NCI-H1092 treated with DMSO at 0.1 percent for 48 hours (cell line): ENCODE data around the gene NR2E1.

Experiments
- DNase-seq: peaks from one replicate; lab custom pipeline; 2025; lab: John Stamatoyannopoulos, UW

NR2E1 gene

DNA sequence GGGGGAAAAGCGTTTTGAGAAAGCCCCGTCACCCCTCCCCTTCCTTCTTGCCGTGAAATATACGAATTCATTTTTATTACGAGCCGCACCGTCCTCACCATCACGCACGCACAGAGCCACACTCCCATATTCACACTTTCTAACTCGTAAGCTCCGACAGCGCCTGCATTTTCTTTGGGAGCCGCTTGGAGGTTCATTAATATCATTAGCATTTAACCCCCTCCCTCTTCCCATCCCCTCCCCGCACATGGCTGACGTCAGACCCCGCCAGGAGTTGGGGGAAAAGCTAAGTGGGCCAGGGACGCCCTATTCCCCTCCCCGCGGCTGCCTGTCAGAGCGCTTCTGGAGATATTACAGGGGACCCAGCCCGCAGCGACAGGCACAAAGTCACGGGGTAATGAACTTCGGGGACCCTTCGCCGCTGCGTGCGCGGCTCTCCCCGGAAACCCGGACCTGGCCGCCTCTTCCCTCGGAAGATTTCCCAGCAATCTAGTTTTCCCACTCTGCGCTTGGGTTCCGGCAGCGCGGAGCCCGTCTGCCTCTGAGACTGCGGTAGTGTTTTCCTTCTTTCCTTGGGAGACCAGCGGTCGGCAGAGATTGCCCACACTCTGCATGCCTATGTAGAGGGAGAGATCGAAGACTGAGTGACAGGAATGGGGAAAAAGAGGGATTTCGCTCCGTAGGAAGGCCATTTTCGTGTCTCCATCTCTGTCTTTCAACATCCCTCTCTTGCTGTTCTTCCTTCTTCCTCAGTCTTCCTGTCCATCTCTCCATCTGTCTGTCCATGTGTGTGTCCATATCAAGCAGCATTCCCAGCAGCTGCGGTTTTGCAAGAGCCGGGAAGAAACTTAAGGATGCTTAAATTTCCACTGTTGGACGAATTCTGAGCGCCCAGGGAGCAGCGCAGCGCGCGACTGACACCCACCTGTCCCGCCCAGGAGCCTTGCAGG is at the start of gene NR2E1:
Gene NR2E1, plus strand, starts transcription at position 309 of the 950 bp plus-strand sequence. CDS start 744 bp downstream, outside the sequence.
- DNase-seq: no peak

DNA sequence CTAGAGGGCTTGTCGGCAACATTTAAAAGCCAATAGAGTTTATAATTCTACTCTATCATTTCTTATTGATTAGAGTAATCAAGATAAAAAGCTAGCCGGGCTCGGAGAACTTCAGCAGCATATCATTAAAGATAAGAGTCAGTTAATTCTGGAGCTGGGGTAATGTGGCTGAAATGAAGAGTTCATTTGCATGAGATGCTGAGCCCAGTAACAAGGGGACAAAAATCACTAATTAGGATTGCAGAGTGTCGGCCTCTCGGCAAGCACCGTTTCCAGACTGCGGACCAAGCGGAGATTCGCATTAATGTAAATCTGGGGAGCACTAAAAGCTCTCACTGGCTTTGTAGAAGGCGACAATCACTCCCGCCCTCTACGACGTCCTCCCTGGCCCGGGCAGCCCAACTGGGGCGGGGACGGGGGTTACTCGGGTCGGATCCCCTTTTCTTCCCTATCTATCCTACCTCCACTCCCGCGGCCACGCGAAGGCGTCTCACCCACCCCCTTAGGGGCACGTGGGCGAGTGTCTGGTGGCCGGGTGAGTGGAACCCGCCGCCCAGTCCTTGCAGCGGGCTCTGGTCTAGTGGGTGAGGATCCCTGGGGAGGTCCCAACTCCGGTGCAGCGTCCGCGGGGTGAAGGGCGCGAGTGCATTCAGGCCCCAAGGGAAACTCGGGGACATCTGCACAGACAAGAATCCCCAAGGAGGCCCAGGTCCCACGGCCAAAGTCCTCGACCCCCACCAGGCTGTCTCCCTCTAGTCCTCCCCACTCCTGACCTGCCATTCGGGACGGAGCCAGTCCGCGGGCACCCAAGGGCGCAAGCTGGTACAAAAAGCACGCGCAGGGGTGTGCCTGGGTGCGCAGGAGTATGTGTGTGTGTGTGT is 49.0 kb upstream of the NR2E1 start:
- DNase-seq: no peak

- peak; percentile 1 for DNase-seq
These were observed 48.1 kb upstream of the NR2E1 start for GRCh38 chr6:108117427-108118358.

GRCh38 chr6:108118359-108118724 is 47.5 kb upstream of the NR2E1 start:
- DNase-seq: no peak

GRCh38 chr6:108118810-108119768 is 46.7 kb upstream of the NR2E1 start:
- peak; percentile 6 for DNase-seq

DNA sequence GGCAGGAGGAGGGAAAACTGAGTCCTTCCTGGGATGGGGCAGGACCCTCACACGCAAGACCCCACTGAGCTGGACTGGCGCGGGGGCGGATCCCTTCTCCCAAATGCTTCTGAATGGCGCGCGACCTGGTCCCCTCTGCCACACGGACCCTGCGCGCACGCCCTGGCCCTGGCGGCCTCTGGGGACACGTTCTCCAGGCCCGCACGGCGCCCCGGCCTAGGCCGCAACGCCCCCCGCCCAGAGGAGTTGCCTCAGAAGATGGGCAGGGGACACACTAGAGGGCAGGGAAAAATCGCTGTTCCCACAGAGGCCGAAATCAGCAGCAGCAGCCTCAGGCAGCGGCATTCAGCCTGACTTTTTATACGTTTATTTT is 46.1 kb upstream of the NR2E1 start:
- no peak for DNase-seq

- no peak for DNase-seq
These were observed 45.5 kb upstream of the NR2E1 start for GRCh38 chr6:108120311-108120710.

DNA sequence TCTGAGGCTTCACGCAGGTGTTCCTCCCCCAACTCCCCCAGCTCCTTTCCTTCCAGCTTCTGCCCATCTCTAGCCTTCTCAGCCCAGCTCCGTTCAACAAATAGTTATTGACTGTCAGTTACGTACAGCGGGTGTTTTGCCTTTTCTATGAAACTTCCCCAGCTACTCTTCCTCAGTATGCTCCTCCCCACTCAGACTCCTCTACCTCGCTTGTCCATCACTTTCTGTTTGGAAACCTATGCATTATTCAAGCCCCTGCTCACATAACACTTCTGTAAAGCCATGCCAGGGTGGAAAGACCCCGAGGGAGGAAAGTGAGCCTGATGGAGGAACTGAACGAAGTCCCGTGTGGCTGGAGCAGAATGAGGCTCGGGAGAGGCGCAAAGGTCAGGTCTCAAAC is 44.2 kb upstream of the NR2E1 start:
- no peak for DNase-seq

DNA sequence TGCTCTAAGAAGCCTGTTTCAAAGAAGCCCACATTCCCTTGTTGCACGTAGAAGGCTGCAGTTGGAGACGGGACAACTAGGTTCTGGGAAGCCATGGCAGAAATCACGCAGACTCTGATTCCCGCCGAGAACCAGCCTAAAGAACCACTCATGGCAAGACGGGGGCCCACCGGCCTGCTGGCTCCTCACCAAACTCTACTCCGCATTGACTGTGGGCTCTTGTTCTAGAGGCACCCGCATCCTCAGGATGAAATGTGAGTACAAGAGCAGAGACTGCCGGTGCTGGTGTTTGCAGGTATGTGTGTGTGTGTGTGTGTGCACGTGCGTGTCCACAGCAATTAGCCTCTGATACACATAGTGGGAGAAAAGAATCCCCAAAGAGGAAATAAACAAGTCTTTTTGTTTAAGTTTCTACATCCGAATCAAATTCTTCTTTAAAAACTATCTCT is 42.3 kb upstream of the NR2E1 start:
- DNase-seq: no peak

GRCh38 chr6:108123946-108124345 is 41.9 kb upstream of the NR2E1 start:
- no peak for DNase-seq

GRCh38 chr6:108127056-108127455 is 38.8 kb upstream of the NR2E1 start:
- DNase-seq: no peak

DNA sequence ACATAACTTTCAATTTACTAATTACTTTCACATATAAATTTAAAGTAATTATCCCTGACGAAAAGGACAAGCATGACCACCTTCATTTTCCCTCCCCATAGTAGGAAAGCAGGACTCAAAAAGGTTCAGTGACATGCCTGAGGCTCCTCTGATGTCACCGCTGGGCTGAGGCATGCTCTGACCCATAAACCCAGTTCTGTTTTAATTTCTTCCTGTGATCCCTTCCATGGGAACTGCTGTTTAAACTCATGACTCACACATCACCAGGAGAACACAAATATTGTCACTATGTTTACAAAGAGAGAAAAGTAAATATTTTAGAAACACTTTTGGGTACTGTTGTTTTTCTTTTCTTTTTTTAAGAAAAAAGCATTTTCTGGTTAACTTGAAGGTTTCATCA is 38.0 kb upstream of the NR2E1 start:
- no peak for DNase-seq

GRCh38 chr6:108130262-108130661 is 35.6 kb upstream of the NR2E1 start:
- no peak for DNase-seq

DNA sequence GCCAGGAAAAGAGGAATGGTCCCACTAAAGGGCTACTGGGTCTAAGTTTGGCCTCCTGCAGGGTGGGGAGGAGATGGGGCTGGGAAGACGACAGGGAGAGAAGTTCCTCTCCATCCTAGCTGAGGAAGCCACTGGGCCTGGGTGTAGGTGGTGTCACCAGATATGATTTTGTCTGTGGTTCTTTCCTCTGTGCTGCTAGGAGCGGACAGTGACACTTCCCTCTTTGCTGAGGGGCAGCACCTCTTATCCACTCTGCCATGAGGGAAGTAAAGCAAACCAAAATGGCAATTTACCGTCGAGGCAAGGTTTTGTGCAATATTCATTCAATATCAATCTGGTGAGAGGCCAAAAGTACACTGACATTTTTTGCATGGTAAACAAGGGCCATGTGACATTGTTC is 33.0 kb upstream of the NR2E1 start:
- DNase-seq: no peak

- DNase-seq: peak; percentile 35
These were observed 32.1 kb upstream of the NR2E1 start for GRCh38 chr6:108133594-108134179.

DNA sequence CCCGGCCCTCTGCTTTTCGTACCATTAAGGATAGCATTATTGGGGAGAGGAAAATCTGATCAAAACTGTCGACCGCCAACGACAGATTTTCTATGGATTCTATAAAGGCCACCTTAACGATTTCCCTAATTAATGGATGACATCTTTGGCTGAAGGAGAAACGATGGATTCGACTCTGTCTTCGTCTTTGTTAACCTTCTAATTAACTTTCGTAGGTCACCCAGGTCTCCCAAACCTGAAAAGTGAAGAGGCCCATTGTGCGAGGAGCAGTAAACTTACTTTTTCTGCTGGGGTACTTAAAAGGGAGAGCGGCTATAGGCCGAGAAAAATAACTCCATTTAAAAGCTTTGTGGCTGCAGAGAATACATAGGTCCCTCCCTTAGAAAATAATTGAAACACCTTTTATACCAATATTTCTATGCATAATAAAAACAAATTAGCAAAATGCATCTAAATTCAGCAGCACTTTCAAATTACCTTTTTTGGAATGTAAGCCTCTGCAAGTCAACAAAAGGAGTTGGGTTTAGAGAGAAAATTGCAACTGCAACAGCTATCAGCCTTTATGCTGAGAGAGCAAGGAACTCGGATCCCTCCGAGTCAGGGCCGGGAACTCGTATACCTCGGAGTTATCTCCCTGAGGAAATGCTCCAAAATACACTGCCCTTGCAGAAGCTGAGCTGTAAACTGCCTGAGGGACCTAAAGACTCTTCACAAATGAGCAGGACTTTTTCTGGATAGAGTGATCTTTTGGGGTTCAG is 31.4 kb upstream of the NR2E1 start:
- no peak for DNase-seq

- no peak for DNase-seq
These were observed 23.6 kb upstream of the NR2E1 start for GRCh38 chr6:108142240-108142639.

DNA sequence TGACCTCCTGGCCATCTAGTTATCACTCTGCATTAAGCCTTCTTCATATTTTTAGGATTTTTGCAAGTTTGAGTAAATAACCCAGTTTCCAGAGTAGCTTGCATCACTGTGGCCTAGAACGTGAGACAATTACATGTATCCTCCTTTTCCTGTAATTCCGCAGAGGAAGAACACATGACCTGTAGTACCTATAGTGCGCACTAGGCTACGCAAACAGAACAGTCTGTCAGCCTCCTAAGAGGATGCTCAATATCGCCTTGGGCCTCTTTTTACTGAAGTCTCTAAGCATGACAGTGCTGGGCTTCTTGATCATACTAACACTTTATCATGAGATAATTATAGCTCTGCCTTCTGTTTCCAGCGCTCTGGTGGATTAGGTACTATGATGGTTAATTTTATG is 20.2 kb upstream of the NR2E1 start:
- DNase-seq: no peak

- DNase-seq: no peak
These were observed 13.4 kb upstream of the NR2E1 start for GRCh38 chr6:108152446-108152845.
